Endothelial cell of umbilical vein (primary cell): ENCODE measurements around the gene DUSP5. TPM values are rescaled to one million over a fixed set of nuclear protein-coding genes. Genes with fewer than 3 reads are reported as not detected.

ENCODE experiments used
- BruUV-seq: library from RNA; stranded (reverse); fragments of 400-500 nt; replicated peaks from 2 replicates; lab custom pipeline; 2021; lab: Mats Ljungman, UMichigan
- CTCF ChIA-PET: fragments of 300-600, 350-600 bp; sonication (Branson Sonifier 250); formaldehyde crosslinking; loops from one replicate; lab custom pipeline; 2021; ENCODE audit warnings: antibody characterized with exemption, inconsistent platforms; lab: Charles Lee
- POLR2A ChIA-PET: fragments of 300-600, 350-600 bp; sonication (Branson Sonifier 250); formaldehyde crosslinking; loops from one replicate; lab custom pipeline; 2021; ENCODE audit warnings: antibody characterized with exemption, inconsistent platforms; lab: Charles Lee
- DNase-seq: peaks from one replicate; pipeline ENCODE4 v3.0.0-alpha.2; 2011; ENCODE audit warnings: low read depth, low spot score
- FAIRE-seq: peaks from 2 replicates; lab custom pipeline; 2011; peaks lifted over from hg19 to GRCh38; lab: Jason Lieb, UNC
- H2AFZ ChIP-seq: 2 replicates; pipeline ENCODE4 v1.6.0; 2012; ENCODE audit warnings: low read depth, low read length, control low read depth, inconsistent platforms
- H3K27ac ChIP-seq: 2 replicates; pipeline ENCODE4 v1.5.1; 2011; ENCODE audit warnings: low read depth, mild to moderate bottlenecking, control low read depth, low read length, moderate library complexity; ENCODE audit not compliant: insufficient read depth
- H3K27me3 ChIP-seq, 2 experiments: 2 replicates each; pipeline versions ENCODE4 v1.6.0 to v1.6.1; 2011; ENCODE audit warnings: low read length in 2 of 2, mixed read lengths in 1 of 2; ENCODE audit not compliant: control insufficient read depth in 2 of 2, insufficient read depth in 2 of 2
- H3K36me3 ChIP-seq, 2 experiments: 2 replicates in 1 of 2; 3 replicates in 1 of 2; pipeline ENCODE4 v1.5.1; 2011; ENCODE audit warnings: low read length in 2 of 2, mild to moderate bottlenecking in 1 of 2, moderate library complexity in 1 of 2; ENCODE audit not compliant: control insufficient read depth in 2 of 2, insufficient read depth in 2 of 2; ENCODE audit errors: extremely low read depth in 1 of 2
- H3K4me1 ChIP-seq: 3 replicates; pipeline ENCODE4 v1.5.1; 2011; ENCODE audit warnings: mild to moderate bottlenecking, low read length; ENCODE audit not compliant: control insufficient read depth, insufficient read depth; ENCODE audit errors: extremely low read depth
- H3K4me2 ChIP-seq: 2 replicates; pipeline ENCODE4 v1.6.1; 2011; ENCODE audit warnings: low read length, control low read depth, mixed read lengths; ENCODE audit not compliant: insufficient read depth
- H3K4me3 ChIP-seq, 3 experiments: fragments of 200-600 bp in 1 of 3; sonication (generic), shearing (Covaris generic) in 1 of 3; replicated peaks in 1 of 3; 2 replicates each; pipeline ENCODE4 v1.5.1; 2011 to 2016; ENCODE audit warnings: control low read depth in 3 of 3, low read length in 3 of 3, mild to moderate bottlenecking in 2 of 3, inconsistent platforms in 1 of 3, low read depth in 1 of 3, moderate library complexity in 1 of 3; ENCODE audit not compliant: insufficient read depth in 1 of 3
- H3K79me2 ChIP-seq: 2 replicates; pipeline ENCODE4 v1.6.0; 2012; ENCODE audit warnings: low read length, inconsistent platforms; ENCODE audit not compliant: control insufficient read depth, insufficient read depth
- H3K9ac ChIP-seq: replicated peaks from 2 replicates; pipeline ENCODE3; 2011; ENCODE audit warnings: low read length, control low read depth; ENCODE audit not compliant: insufficient read depth; ENCODE audit errors: extremely low read depth
- H3K9me1 ChIP-seq: replicated peaks from 3 replicates; pipeline ENCODE4 v1.6.0; 2011; ENCODE audit warnings: mild to moderate bottlenecking, low read length; ENCODE audit not compliant: control insufficient read depth, insufficient read depth; ENCODE audit errors: extremely low read depth
- H3K9me3 ChIP-seq: replicated peaks from 2 replicates; pipeline ENCODE4 v1.5.1; 2012; ENCODE audit warnings: low read length, inconsistent platforms; ENCODE audit not compliant: control insufficient read depth, insufficient read depth
- H4K20me1 ChIP-seq: replicated peaks from 2 replicates; pipeline ENCODE3; 2011; ENCODE audit warnings: mild to moderate bottlenecking, low read length; ENCODE audit not compliant: control insufficient read depth, insufficient read depth; ENCODE audit errors: extremely low read depth
- CTCF ChIP-seq, 2 donors: IDR thresholded peaks; 1 replicate in 1 of 2; 2 replicates in 1 of 2; pipeline ENCODE4 v1.5.1; 2011; ENCODE audit warnings: low read length in 2 of 2, mild to moderate bottlenecking in 2 of 2, moderate library complexity in 2 of 2, control low read depth in 1 of 2, inconsistent platforms in 1 of 2, low read depth in 1 of 2; ENCODE audit not compliant: insufficient read depth in 1 of 2; ENCODE audit errors: extremely low read depth in 1 of 2
- EZH2 ChIP-seq: IDR thresholded peaks from 2 replicates; pipeline ENCODE4 v1.6.1; 2012; ENCODE audit warnings: borderline replicate concordance, low read depth, mild to moderate bottlenecking, moderate library complexity, low read length, inconsistent platforms; ENCODE audit not compliant: severe bottlenecking
- FOS ChIP-seq: IDR thresholded peaks from 2 replicates; pipeline ENCODE4 v1.6.1; 2011; ENCODE audit warnings: mild to moderate bottlenecking, low read length, moderate library complexity, borderline replicate concordance; ENCODE audit not compliant: insufficient read depth
- GATA2 ChIP-seq: IDR thresholded peaks from 2 replicates; pipeline ENCODE4 v1.7.0; 2011; ENCODE audit warnings: low read depth, mild to moderate bottlenecking, moderate library complexity, mixed read lengths, low read length; ENCODE audit not compliant: insufficient read length, insufficient read depth
- JUN ChIP-seq: IDR thresholded peaks from 2 replicates; pipeline ENCODE4 v1.6.1; 2011; ENCODE audit warnings: borderline replicate concordance, low read depth; ENCODE audit not compliant: insufficient read length, insufficient read depth
- MAX ChIP-seq: IDR thresholded peaks from 2 replicates; pipeline ENCODE4 v1.6.1; 2011; ENCODE audit not compliant: insufficient read depth, insufficient read length
- MYC ChIP-seq: IDR thresholded peaks from one replicate; pipeline ENCODE4 v1.6.1; 2011; ENCODE audit warnings: mild to moderate bottlenecking, low read depth, low read length
- dilution Hi-C: fragments of 300-500 bp; cut with MboI; formaldehyde crosslinking; loops from one replicate; pipeline ENCODE4 v1.15.0; 2019; ENCODE audit warnings: low sequenced_read_pairs; ENCODE audit not compliant: extremely low pct_ligation_motif_present
- intact Hi-C: fragments of 100-400 bp; cut with micrococcal nuclease; formaldehyde crosslinking; loops from one replicate; pipeline ENCODE4 v1.10.0; 2022
- polyA plus RNA-seq, 4 experiments: library from polyadenylated mRNA; depleted of rRNA in 3 of 4; stranded (reverse) in 3 of 4; unstranded in 1 of 4; fragments of >200 nt; gene quantifications; 2 replicates each; pipeline versions ENCODE4 v1.2.1 to v1.2.3, GENCODE V29; 2011 to 2012; ENCODE audit warnings: missing spikeins in 1 of 4
- total RNA-seq: library from RNA; stranded (reverse); gene quantifications from 2 replicates; pipeline ENCODE4 v1.2.3, GENCODE V29; 2021

The DUSP5 gene
- total and polyA plus RNA-seq, 2 donors (not counting 3 experiments of a cell fraction or from before 2014, with no cell fraction given), result 12.2 to 25.2 TPM

DNA sequence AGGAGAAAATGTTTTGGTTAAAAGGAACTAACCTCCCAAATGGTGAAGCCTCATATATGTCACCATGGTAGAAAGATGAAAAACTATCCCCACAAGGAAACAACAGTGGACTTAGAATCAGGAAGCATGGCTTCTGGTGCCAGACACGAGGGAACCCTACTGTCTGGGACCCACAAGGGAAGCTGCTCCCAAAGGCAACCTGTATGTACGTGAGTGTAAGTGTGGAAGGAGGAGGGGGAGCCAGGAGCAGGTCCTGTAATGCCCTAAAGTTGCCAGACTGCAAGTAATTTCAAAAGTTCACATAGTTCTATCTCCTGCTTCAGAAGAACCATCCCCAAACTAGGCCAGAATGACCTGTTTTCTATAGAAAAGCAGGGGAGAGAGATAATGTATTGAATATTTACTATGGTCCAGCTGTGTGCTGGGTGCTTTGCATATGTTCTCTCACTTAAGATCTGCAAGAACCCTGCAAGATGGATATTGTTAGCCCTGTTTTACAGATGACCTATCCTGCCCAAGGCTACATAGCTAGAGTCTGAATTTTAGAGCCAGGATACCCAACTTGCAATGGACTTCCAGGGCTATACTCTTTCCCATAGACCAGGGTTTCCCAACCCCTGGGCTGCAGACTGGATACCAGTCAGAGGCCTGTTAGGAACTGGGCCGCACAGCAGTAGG, 19.2 kb downstream of the DUSP5 start:
- intact Hi-C loops (no loop called here), dilution Hi-C loops (no loop called here)
- no peak for TF ChIP-seq FOS
- no peak for TF ChIP-seq JUN
- TF ChIP-seq MAX, result no peak
- TF ChIP-seq CTCF (IDR thresholded peaks at IDR 0.05; ENCODE audit: extremely low read depth in 1 of 2, insufficient read depth in 1 of 2, low read depth in 1 of 2, low read length in 2 of 2), result no peak
- no peak for TF ChIP-seq MYC
- TF ChIP-seq GATA2, result no peak
- TF ChIP-seq EZH2, result no peak
- no TSS peak for BruUV-seq
- Histone ChIP-seq H2AFZ (no peak overlapping the region), H3K36me3 (peaks cover 0 to 3% of the 10 kb centered on the region in 2 experiments), H4K20me1 (no peaks in the 10 kb centered on the region), H3K4me3 (no peak overlapping the region), H3K9me1 (no peaks in the 10 kb centered on the region), H3K79me2 (peaks cover 6% of the 10 kb centered on the region), H3K4me2 (no peak overlapping the region), H3K27me3 (no peaks in the 10 kb centered on the region), H3K27ac (no peak overlapping the region), H3K4me1 (peaks cover 14% of the 10 kb centered on the region), H3K9me3 (no peaks in the 10 kb centered on the region), H3K9ac (no peak overlapping the region)
- POLR2A ChIA-PET, result no interaction called here
- no peak for DNase-seq
- CTCF ChIA-PET, result no interaction called here
- no peak for FAIRE-seq
